ENCODE results near the gene HSD17B10.

HSD17B10 gene

GRCh38 chrX:53442322-53442631, 8.1 kb upstream of the HSD17B10 start:
- Mint-ChIP-seq H3K9me3 (no peaks in the 10 kb centered on the region), H3K4me1 (peaks cover 29% of the 10 kb centered on the region), H3K4me3 (peak overlapping the region; percentile 79), H3K27ac (no peak overlapping the region), H3K27me3 (peaks cover 9% of the 10 kb centered on the region), H3K36me3 (ENCODE audit: low read depth) (no peaks in the 10 kb centered on the region)
- ATAC-seq (no peak), DNase-seq (no peak)

GRCh38 chrX:53441531-53442321, 7.6 kb upstream of the HSD17B10 start:
- H3K4me1 Mint-ChIP-seq = peaks cover 31% of the 10 kb centered on the region
- peak; percentile 74 for ATAC-seq
- H3K36me3 Mint-ChIP-seq (ENCODE audit: low read depth) = no peaks in the 10 kb centered on the region
- H3K27me3 Mint-ChIP-seq = peaks cover 9% of the 10 kb centered on the region
- H3K4me3 Mint-ChIP-seq = peak overlapping the region; percentile 79
- peak; percentile 78 for DNase-seq
- H3K27ac Mint-ChIP-seq = no peak overlapping the region
- no peaks in the 10 kb centered on the region for H3K9me3 Mint-ChIP-seq

GRCh38 chrX:53440621-53441517, 6.7 kb upstream of the HSD17B10 start:
- Mint-ChIP-seq H3K27me3 (peaks cover 9% of the 10 kb centered on the region), H3K4me1 (peaks cover 34% of the 10 kb centered on the region), H3K9me3 (no peaks in the 10 kb centered on the region), H3K27ac (peak overlapping the region; percentile 64), H3K4me3 (peak overlapping the region; percentile 79), H3K36me3 (ENCODE audit: low read depth) (no peaks in the 10 kb centered on the region)
- ATAC-seq (peak; percentile 40), DNase-seq (peak; percentile 40)

GRCh38 chrX:53440101-53440500, 5.9 kb upstream of the HSD17B10 start:
- no peaks in the 10 kb centered on the region for H3K36me3 Mint-ChIP-seq (ENCODE audit: low read depth)
- H3K27ac Mint-ChIP-seq = peak overlapping the region; percentile 64
- DNase-seq = no peak
- H3K4me1 Mint-ChIP-seq = peaks cover 37% of the 10 kb centered on the region
- ATAC-seq = no peak
- no peaks in the 10 kb centered on the region for H3K9me3 Mint-ChIP-seq
- H3K4me3 Mint-ChIP-seq = peak overlapping the region; percentile 54
- H3K27me3 Mint-ChIP-seq = peaks cover 9% of the 10 kb centered on the region

GRCh38 chrX:53438832-53439230, 4.7 kb upstream of the HSD17B10 start:
- no peak for DNase-seq
- peak overlapping the region; percentile 20 for H3K27ac Mint-ChIP-seq

GRCh38 chrX:53438174-53438831, 4.1 kb upstream of the HSD17B10 start:
- DNase-seq (no peak), ATAC-seq (no peak)
- H3K27me3 Mint-ChIP-seq = peaks cover 9% of the 10 kb centered on the region
- H3K36me3 Mint-ChIP-seq (ENCODE audit: low read depth) = peaks cover 2% of the 10 kb centered on the region
- peak overlapping the region; percentile 20 for H3K27ac Mint-ChIP-seq
- no peaks in the 10 kb centered on the region for H3K9me3 Mint-ChIP-seq
- no peak overlapping the region for H3K4me3 Mint-ChIP-seq
- H3K4me1 Mint-ChIP-seq = peaks cover 45% of the 10 kb centered on the region

More at GRCh38 chrX:53438832-53439230, 4.7 kb upstream of the HSD17B10 start:
- no peaks in the 10 kb centered on the region for H3K9me3 Mint-ChIP-seq
- no peak overlapping the region for H3K4me3 Mint-ChIP-seq
- ATAC-seq = no peak
- H3K36me3 Mint-ChIP-seq (ENCODE audit: low read depth) = peaks cover 2% of the 10 kb centered on the region
- peaks cover 9% of the 10 kb centered on the region for H3K27me3 Mint-ChIP-seq
- peaks cover 45% of the 10 kb centered on the region for H3K4me1 Mint-ChIP-seq

- H3K36me3 Mint-ChIP-seq (ENCODE audit: low read depth) = peaks cover 4% of the 10 kb centered on the region
- peaks cover 9% of the 10 kb centered on the region for H3K27me3 Mint-ChIP-seq
- H3K27ac Mint-ChIP-seq = no peak overlapping the region
- no peak for ATAC-seq
- H3K4me3 Mint-ChIP-seq = no peak overlapping the region
- peaks cover 45% of the 10 kb centered on the region for H3K4me1 Mint-ChIP-seq
- no peak for DNase-seq
- H3K9me3 Mint-ChIP-seq = no peaks in the 10 kb centered on the region
Observed at GRCh38 chrX:53437206-53437605, 3.0 kb upstream of the HSD17B10 start.

GRCh38 chrX:53435997-53436396, 1.8 kb upstream of the HSD17B10 start:
- Mint-ChIP-seq H3K4me1 (peaks cover 37% of the 10 kb centered on the region), H3K27me3 (peaks cover 9% of the 10 kb centered on the region), H3K36me3 (ENCODE audit: low read depth) (peaks cover 4% of the 10 kb centered on the region), H3K4me3 (no peak overlapping the region), H3K9me3 (no peaks in the 10 kb centered on the region), H3K27ac (no peak overlapping the region)
- DNase-seq = peak; percentile 54
- peak; percentile 68 for ATAC-seq

GRCh38 chrX:53430231-53430630, 3.9 kb downstream of the HSD17B10 start:
- H3K4me3 Mint-ChIP-seq = no peak overlapping the region
- peaks cover 10% of the 10 kb centered on the region for H3K4me1 Mint-ChIP-seq
- no peak overlapping the region for H3K27ac Mint-ChIP-seq
- H3K9me3 Mint-ChIP-seq = no peaks in the 10 kb centered on the region
- H3K27me3 Mint-ChIP-seq = no peaks in the 10 kb centered on the region
- no peak for ATAC-seq
- DNase-seq = no peak
- H3K36me3 Mint-ChIP-seq (ENCODE audit: low read depth) = peaks cover 4% of the 10 kb centered on the region

- ATAC-seq (no peak), DNase-seq (no peak)
- Mint-ChIP-seq H3K4me3 (no peak overlapping the region), H3K27ac (no peak overlapping the region), H3K36me3 (ENCODE audit: low read depth) (peaks cover 4% of the 10 kb centered on the region), H3K9me3 (no peaks in the 10 kb centered on the region), H3K4me1 (peaks cover 6% of the 10 kb centered on the region), H3K27me3 (no peaks in the 10 kb centered on the region)
Observed at GRCh38 chrX:53429755-53430154, 4.4 kb downstream of the HSD17B10 start.

- no peak for ATAC-seq
- H3K27me3 Mint-ChIP-seq = no peaks in the 10 kb centered on the region
- peak within 1 kb of the TSS; percentile 92 for H3K4me3 Mint-ChIP-seq
- peaks cover 22% of the 10 kb centered on the region for H3K4me1 Mint-ChIP-seq
- H3K36me3 Mint-ChIP-seq (ENCODE audit: low read depth) = peaks cover 17% of the 10 kb centered on the region
- no peak for DNase-seq
- H3K27ac Mint-ChIP-seq = peak within 1 kb of the TSS; percentile 94
- no peaks in the 10 kb centered on the region for H3K9me3 Mint-ChIP-seq
Observed at GRCh38 chrX:53422861-53423306, 11.3 kb downstream of the HSD17B10 start, which contains the start of gene RIBC1. Gene RIBC1, plus strand, starts transcription at chrX:53422873. Its CDS starts 3,404 bp downstream, at chrX:53426277.

GRCh38 chrX:53422086-53422860, 11.9 kb downstream of the HSD17B10 start, which contains the start of gene SMC1A:
Gene SMC1A, minus strand, starts transcription at chrX:53422654. Its CDS starts 54 bp downstream, at chrX:53422600.
- Mint-ChIP-seq H3K9me3 (no peaks in the 10 kb centered on the region), H3K36me3 (ENCODE audit: low read depth) (peaks cover 22% of the 10 kb centered on the region), H3K27me3 (no peaks in the 10 kb centered on the region), H3K4me1 (peaks cover 26% of the 10 kb centered on the region), H3K4me3 (peak within 1 kb of the TSS; percentile 92), H3K27ac (peak within 1 kb of the TSS; percentile 94)
- DNase-seq = peak; percentile 91
- peak; percentile 94 for ATAC-seq

- no peak for ATAC-seq
- Mint-ChIP-seq H3K4me1 (peaks cover 26% of the 10 kb centered on the region), H3K4me3 (peak overlapping the region; percentile 92)
Observed at GRCh38 chrX:53421772-53422085, 12.4 kb downstream of the HSD17B10 start.

GRCh38 chrX:53421125-53421524, 13.0 kb downstream of the HSD17B10 start:
- ATAC-seq (no peak), DNase-seq (no peak)
- peak overlapping the region; percentile 92 for H3K4me3 Mint-ChIP-seq
- no peaks in the 10 kb centered on the region for H3K27me3 Mint-ChIP-seq
- peaks cover 26% of the 10 kb centered on the region for H3K4me1 Mint-ChIP-seq
- peak overlapping the region; percentile 94 for H3K27ac Mint-ChIP-seq
- peaks cover 22% of the 10 kb centered on the region for H3K36me3 Mint-ChIP-seq (ENCODE audit: low read depth)
- no peaks in the 10 kb centered on the region for H3K9me3 Mint-ChIP-seq

More at GRCh38 chrX:53421772-53422085, 12.4 kb downstream of the HSD17B10 start:
- Mint-ChIP-seq H3K27ac (peak overlapping the region; percentile 94), H3K36me3 (ENCODE audit: low read depth) (peaks cover 22% of the 10 kb centered on the region), H3K9me3 (no peaks in the 10 kb centered on the region), H3K27me3 (no peaks in the 10 kb centered on the region)
- DNase-seq = no peak

Measured in activated naive CD8-positive, alpha-beta T cell treated with anti-CD3 and anti-CD28 coated beads, Interleukin-2, amount 50 U/mL, for 24 hours (primary cell).